Liver (tissue), 3 donors: ENCODE measurements around the gene TSPAN13.

Source experiments
- CTCF ChIP-seq: fragments of 150-350 bp; IDR thresholded peaks from 2 replicates; pipeline ENCODE4 v1.5.1; 2017; ENCODE audit warnings: improper control_type of control experiment, low read depth, low read length; ENCODE audit not compliant: missing input control
- EGR1 ChIP-seq, 2 donors: IDR thresholded peaks; 2 replicates each; pipeline ENCODE4 v1.6.1; 2016 to 2018; ENCODE audit warnings: antibody characterized with exemption in 2 of 2, low read depth in 2 of 2
- FOXA1 ChIP-seq: IDR thresholded peaks from 2 replicates; pipeline ENCODE4 v1.6.1; 2016; ENCODE audit warnings: antibody characterized with exemption
- GABPA ChIP-seq, 2 donors: IDR thresholded peaks in 1 of 2; conservative IDR thresholded peaks in 1 of 2; 2 replicates each; pipeline ENCODE4 v1.6.1; 2016; ENCODE audit warnings: antibody characterized with exemption in 2 of 2, mild to moderate bottlenecking in 1 of 2, moderate library complexity in 1 of 2
- HNF4G ChIP-seq: IDR thresholded peaks from 2 replicates; pipeline ENCODE4 v1.6.1; 2016; ENCODE audit warnings: antibody characterized with exemption
- JUND ChIP-seq, 2 donors: IDR thresholded peaks; 2 replicates each; pipeline ENCODE4 v1.6.1; 2016; ENCODE audit warnings: antibody characterized with exemption in 2 of 2
- MAX ChIP-seq: IDR thresholded peaks from 2 replicates; pipeline ENCODE4 v1.6.1; 2016; ENCODE audit warnings: antibody characterized with exemption
- RAD21 ChIP-seq, 2 donors: IDR thresholded peaks; 2 replicates each; pipeline ENCODE4 v1.6.1; 2016; ENCODE audit warnings: antibody characterized with exemption in 2 of 2, mild to moderate bottlenecking in 2 of 2
- TAF1 ChIP-seq: conservative IDR thresholded peaks from 2 replicates; pipeline ENCODE4 v1.6.1; 2016; ENCODE audit warnings: antibody characterized with exemption, mild to moderate bottlenecking
- YY1 ChIP-seq: IDR thresholded peaks from 2 replicates; pipeline ENCODE4 v1.6.1; 2016; ENCODE audit warnings: antibody characterized with exemption, mild to moderate bottlenecking
- TF ChIP-seq, protein P1 (sequence below): IDR thresholded peaks from 2 replicates; pipeline ENCODE4 v1.6.1; 2016; ENCODE audit warnings: antibody characterized with exemption
- TF ChIP-seq, protein P2 (sequence below): IDR thresholded peaks from 2 replicates; pipeline ENCODE4 v1.6.1; 2016; ENCODE audit warnings: antibody characterized with exemption, mild to moderate bottlenecking
- donor health status: healthy.
- donor health status: healthy.

DNA sequence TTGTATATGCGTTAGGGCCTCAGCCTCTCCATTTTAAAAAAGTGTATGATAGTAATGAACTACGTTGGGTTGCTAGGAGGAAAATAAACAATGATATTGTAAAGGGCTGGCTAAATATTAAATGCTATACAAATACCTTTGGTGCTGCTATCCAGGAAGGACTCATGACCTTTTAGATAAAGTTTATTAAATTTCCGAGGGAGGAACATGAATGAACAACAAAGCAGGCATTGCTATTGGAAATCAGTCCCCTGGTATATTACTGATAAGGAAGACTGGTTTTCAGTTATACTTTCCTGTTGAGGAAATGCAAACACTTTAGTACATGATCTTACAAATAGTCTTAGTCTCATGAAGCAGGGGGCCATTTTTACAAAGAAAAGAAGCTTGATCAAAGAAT is 68.5 kb downstream of the TSPAN13 start:
- TF ChIP-seq MAX (no peak), CTCF (no peak), YY1 (no peak), TAF1 (no peak), GABPA (IDR thresholded peaks at IDR 0.05 in 1 of 2, conservative IDR thresholded peaks at IDR 0.05 in 1 of 2) (no peak), RAD21 (IDR thresholded peaks at IDR 0.05) (no peak), HNF4G (no peak), FOXA1 (no peak), JUND (IDR thresholded peaks at IDR 0.05) (no peak), EGR1 (IDR thresholded peaks at IDR 0.05; ENCODE audit: low read depth in 2 of 2) (no peak)
- TF ChIP-seq, protein P1, sequence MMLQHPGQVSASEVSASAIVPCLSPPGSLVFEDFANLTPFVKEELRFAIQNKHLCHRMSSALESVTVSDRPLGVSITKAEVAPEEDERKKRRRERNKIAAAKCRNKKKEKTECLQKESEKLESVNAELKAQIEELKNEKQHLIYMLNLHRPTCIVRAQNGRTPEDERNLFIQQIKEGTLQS: no peak
- TF ChIP-seq, protein P2, sequence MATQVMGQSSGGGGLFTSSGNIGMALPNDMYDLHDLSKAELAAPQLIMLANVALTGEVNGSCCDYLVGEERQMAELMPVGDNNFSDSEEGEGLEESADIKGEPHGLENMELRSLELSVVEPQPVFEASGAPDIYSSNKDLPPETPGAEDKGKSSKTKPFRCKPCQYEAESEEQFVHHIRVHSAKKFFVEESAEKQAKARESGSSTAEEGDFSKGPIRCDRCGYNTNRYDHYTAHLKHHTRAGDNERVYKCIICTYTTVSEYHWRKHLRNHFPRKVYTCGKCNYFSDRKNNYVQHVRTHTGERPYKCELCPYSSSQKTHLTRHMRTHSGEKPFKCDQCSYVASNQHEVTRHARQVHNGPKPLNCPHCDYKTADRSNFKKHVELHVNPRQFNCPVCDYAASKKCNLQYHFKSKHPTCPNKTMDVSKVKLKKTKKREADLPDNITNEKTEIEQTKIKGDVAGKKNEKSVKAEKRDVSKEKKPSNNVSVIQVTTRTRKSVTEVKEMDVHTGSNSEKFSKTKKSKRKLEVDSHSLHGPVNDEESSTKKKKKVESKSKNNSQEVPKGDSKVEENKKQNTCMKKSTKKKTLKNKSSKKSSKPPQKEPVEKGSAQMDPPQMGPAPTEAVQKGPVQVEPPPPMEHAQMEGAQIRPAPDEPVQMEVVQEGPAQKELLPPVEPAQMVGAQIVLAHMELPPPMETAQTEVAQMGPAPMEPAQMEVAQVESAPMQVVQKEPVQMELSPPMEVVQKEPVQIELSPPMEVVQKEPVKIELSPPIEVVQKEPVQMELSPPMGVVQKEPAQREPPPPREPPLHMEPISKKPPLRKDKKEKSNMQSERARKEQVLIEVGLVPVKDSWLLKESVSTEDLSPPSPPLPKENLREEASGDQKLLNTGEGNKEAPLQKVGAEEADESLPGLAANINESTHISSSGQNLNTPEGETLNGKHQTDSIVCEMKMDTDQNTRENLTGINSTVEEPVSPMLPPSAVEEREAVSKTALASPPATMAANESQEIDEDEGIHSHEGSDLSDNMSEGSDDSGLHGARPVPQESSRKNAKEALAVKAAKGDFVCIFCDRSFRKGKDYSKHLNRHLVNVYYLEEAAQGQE: no peak
